Stimulated activated CD4-positive, alpha-beta T cell treated with anti-CD3 and anti-CD28 coated beads, Interleukin-1b, Interleukin-23, amount 100 ng/mL, for 48 hours (primary cell): ENCODE measurements around the gene GHRH.

Source experiments
- DNase-seq: peaks from one replicate; pipeline ENCODE4 v3.0.0-alpha.2; 2020

The GHRH gene

GRCh38 chr20:37202267-37202943, 59.2 kb downstream of the GHRH start:
- no peak for DNase-seq

GRCh38 chr20:37201827-37202162, 59.8 kb downstream of the GHRH start:
- no peak for DNase-seq
